Measurements from ENCODE around the gene FOXO3.
"Not testable (repeated sequence)": the region's sequence is repeated elsewhere in the genome, so short reads cannot be mapped to it uniquely, and the experiment has no call there.

FOXO3 gene

GRCh38 chr6:108654465-108655106, 93.9 kb downstream of the FOXO3 start:
- peak overlapping the region; percentile 11 for H3K4me3 ChIP-seq (ENCODE audit: low read length)
- no peak overlapping the region for H3K9ac ChIP-seq (ENCODE audit: low read length)
- no peaks in the 10 kb centered on the region for H3K27me3 ChIP-seq (ENCODE audit: control insufficient read depth, insufficient read depth, low read length)
- peaks cover 51% of the 10 kb centered on the region for H3K4me1 ChIP-seq (ENCODE audit: control insufficient read depth, insufficient read depth, low read length)
- peak overlapping the region; percentile 62 for H3K27ac ChIP-seq (ENCODE audit: low read depth, low read length)
- H3K36me3 ChIP-seq (ENCODE audit: control insufficient read depth, insufficient read depth, low read length) = no peaks in the 10 kb centered on the region

DNA sequence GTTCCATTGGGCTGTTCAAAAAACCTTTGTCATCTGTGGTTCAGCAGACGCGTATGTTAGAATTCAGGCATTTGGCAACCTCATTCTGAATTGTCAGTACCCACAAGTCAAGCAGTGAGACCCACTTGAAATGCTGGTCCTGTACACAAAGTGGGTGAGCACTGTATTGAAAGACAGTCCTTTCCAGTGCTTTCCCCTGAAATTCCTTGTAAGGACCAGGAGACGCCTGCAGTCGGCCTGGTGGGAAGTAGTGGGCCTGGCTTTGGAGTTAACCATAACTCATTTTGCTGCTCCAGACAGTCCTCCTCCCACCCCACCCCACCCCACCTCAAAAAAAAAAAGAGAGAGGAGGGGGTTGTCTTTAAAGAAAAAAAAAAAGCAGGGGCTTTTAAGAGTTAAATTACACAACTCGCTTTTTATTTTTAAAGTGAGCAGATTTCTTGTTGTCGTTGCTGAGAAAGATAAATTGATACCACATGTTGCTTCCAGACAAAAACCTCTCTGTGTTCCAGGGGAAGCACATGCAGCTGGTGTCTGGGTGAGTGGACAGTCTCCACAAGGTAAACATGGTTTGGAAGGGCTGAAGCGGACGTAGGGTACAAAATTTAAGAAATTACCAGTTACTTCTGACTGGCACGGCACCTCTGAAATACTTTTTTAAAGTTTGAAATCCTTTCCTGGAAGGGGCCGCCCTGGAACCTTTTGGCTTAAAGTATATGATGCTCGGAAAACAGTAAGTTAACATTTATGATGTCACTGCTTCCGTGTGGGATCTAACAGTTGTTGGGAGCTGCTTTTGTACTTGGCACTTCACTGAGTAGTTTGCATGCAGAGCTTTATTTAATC, 95.3 kb downstream of the FOXO3 start:
- no peaks in the 10 kb centered on the region for H3K27me3 ChIP-seq (ENCODE audit: control insufficient read depth, insufficient read depth, low read length)
- H3K27ac ChIP-seq (ENCODE audit: low read depth, low read length) = peak overlapping the region; percentile 48
- H3K4me1 ChIP-seq (ENCODE audit: control insufficient read depth, insufficient read depth, low read length) = peaks cover 45% of the 10 kb centered on the region
- H3K9ac ChIP-seq (ENCODE audit: low read length) = no peak overlapping the region
- H3K36me3 ChIP-seq (ENCODE audit: control insufficient read depth, insufficient read depth, low read length) = no peaks in the 10 kb centered on the region
- no peak overlapping the region for H3K4me3 ChIP-seq (ENCODE audit: low read length)

DNA sequence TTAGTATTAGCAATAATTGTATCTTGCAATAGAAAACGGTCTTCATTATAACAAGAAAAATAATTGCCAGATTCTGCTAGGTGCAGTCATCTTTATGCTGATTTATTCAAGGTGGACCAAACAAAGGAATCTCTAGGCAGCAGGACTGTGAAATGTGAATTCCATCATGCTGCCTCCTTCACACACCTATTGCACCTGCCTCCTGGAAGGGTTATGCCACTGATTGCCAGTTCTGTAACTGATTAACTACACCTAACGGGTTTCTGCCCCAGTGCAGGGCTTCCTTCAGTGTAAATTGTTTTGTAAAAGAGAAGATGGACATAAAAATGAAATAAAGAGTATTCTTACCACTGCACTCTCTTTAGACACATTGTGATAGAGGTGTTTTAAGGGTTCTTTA, 96.1 kb downstream of the FOXO3 start:
- Histone ChIP-seq H3K4me3 (ENCODE audit: low read length) (no peak overlapping the region), H3K36me3 (ENCODE audit: control insufficient read depth, insufficient read depth, low read length) (no peaks in the 10 kb centered on the region), H3K27me3 (ENCODE audit: control insufficient read depth, insufficient read depth, low read length) (no peaks in the 10 kb centered on the region), H3K4me1 (ENCODE audit: control insufficient read depth, insufficient read depth, low read length) (peaks cover 37% of the 10 kb centered on the region), H3K27ac (ENCODE audit: low read depth, low read length) (peak overlapping the region; percentile 48), H3K9ac (ENCODE audit: low read length) (no peak overlapping the region)

GRCh38 chr6:108658174-108658573, 97.5 kb downstream of the FOXO3 start:
- H3K27me3 ChIP-seq (ENCODE audit: control insufficient read depth, insufficient read depth, low read length) = no peaks in the 10 kb centered on the region

DNA sequence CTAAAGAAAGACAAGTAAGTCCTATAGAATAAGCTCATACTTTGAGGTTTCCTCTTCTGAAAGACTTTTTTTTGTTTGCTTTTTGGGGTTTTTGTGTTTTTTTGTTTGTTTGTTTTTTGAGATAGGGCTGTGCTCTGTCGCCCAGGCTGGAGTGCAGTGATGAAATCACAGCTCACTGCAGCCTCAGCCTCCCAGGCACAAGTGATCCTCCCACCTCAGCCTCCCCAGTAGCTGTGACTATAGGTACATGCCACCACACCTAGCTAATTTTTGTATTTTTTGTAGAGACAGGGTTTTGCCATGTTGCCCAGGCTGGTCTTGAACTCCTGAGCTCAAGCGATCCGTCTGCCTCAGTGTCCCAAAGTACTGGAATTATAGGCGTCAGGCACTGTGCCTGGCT, 98.1 kb downstream of the FOXO3 start:
- peaks cover 24% of the 10 kb centered on the region for H3K4me1 ChIP-seq (ENCODE audit: control insufficient read depth, insufficient read depth, low read length)
- not testable (repeated sequence) for H3K9ac ChIP-seq (ENCODE audit: low read length); H3K36me3 ChIP-seq (ENCODE audit: control insufficient read depth, insufficient read depth, low read length); H3K27ac ChIP-seq (ENCODE audit: low read depth, low read length); H3K4me3 ChIP-seq (ENCODE audit: low read length); H3K27me3 ChIP-seq (ENCODE audit: control insufficient read depth, insufficient read depth, low read length)

More at GRCh38 chr6:108658174-108658573, 97.5 kb downstream of the FOXO3 start:
- Histone ChIP-seq H3K9ac (ENCODE audit: low read length) (no peak overlapping the region), H3K4me1 (ENCODE audit: control insufficient read depth, insufficient read depth, low read length) (peaks cover 30% of the 10 kb centered on the region), H3K27ac (ENCODE audit: low read depth, low read length) (no peak overlapping the region), H3K4me3 (ENCODE audit: low read length) (no peak overlapping the region), H3K36me3 (ENCODE audit: control insufficient read depth, insufficient read depth, low read length) (no peaks in the 10 kb centered on the region)

GRCh38 chr6:108660251-108660650, 99.5 kb downstream of the FOXO3 start:
- Histone ChIP-seq H3K36me3 (ENCODE audit: control insufficient read depth, insufficient read depth, low read length) (peaks cover 4% of the 10 kb centered on the region), H3K9ac (ENCODE audit: low read length) (no peak overlapping the region), H3K27me3 (ENCODE audit: control insufficient read depth, insufficient read depth, low read length) (no peaks in the 10 kb centered on the region), H3K4me3 (ENCODE audit: low read length) (no peak overlapping the region), H3K4me1 (ENCODE audit: control insufficient read depth, insufficient read depth, low read length) (peaks cover 16% of the 10 kb centered on the region), H3K27ac (ENCODE audit: low read depth, low read length) (no peak overlapping the region)

DNA sequence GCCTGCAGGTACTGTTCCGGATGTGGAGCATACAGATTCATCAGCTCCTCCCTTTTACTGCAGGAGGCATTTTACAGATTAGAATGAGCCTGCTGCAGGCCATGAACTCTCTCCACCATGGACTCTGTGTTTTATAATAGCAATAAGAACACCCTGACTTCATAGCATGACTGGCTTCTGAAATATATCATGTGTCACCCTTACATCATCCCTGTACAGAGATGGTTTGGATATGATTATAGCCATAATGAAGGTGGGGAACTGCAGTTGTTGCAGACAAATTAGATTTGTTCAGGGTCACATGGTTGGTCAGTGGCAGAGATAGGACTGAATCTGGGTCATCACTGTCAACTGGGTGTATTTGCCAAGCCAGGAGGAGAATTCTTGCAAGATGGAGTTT, 100.7 kb downstream of the FOXO3 start:
- Histone ChIP-seq H3K36me3 (ENCODE audit: control insufficient read depth, insufficient read depth, low read length) (peaks cover 4% of the 10 kb centered on the region), H3K4me3 (ENCODE audit: low read length) (no peak overlapping the region), H3K27me3 (ENCODE audit: control insufficient read depth, insufficient read depth, low read length) (no peaks in the 10 kb centered on the region), H3K4me1 (ENCODE audit: control insufficient read depth, insufficient read depth, low read length) (peaks cover 7% of the 10 kb centered on the region), H3K9ac (ENCODE audit: low read length) (no peak overlapping the region), H3K27ac (ENCODE audit: low read depth, low read length) (no peak overlapping the region)

DNA sequence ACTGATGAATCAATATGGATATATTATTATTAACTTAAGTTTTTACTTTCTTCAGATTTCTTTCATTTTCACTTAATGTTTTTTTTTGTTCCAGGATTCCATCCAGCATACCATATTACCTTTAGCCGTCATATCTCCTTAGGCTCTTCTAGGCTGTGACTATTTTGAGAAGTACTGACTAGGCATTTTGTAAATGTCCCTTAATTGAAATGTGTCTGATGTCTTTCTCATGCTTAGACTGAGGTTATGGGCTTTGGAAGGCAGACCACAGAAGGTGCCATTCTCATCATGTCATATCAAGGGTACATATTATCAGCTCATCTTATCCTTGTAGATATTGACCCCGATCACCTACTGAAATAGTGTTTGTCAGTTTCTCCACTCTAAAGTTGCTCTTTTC, 101.3 kb downstream of the FOXO3 start:
- peaks cover 5% of the 10 kb centered on the region for H3K4me1 ChIP-seq (ENCODE audit: control insufficient read depth, insufficient read depth, low read length)
- no peak overlapping the region for H3K9ac ChIP-seq (ENCODE audit: low read length)
- H3K27me3 ChIP-seq (ENCODE audit: control insufficient read depth, insufficient read depth, low read length) = no peaks in the 10 kb centered on the region
- no peak overlapping the region for H3K27ac ChIP-seq (ENCODE audit: low read depth, low read length)
- no peak overlapping the region for H3K4me3 ChIP-seq (ENCODE audit: low read length)
- peaks cover 4% of the 10 kb centered on the region for H3K36me3 ChIP-seq (ENCODE audit: control insufficient read depth, insufficient read depth, low read length)

DNA sequence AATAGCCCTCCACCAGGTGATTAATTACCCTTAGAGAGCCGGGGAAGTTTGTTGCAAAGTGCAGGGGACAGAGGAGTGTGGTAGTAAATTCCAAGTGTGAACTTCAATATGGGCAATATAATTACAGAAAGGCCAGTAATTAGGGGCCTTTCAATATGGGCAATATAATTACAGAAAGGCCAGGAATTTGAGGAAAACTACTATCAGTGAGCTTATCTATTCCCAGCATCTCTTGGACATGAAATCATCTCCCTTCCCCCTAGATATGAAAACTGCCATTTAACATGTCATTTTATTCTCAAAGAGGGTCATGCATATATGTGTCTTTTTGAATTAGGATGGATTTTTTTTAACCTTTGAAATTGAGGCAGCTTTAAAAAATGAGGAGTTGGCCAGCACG, 102.0 kb downstream of the FOXO3 start:
- peaks cover 4% of the 10 kb centered on the region for H3K36me3 ChIP-seq (ENCODE audit: control insufficient read depth, insufficient read depth, low read length)
- no peak overlapping the region for H3K9ac ChIP-seq (ENCODE audit: low read length)
- no peak overlapping the region for H3K27ac ChIP-seq (ENCODE audit: low read depth, low read length)
- H3K4me3 ChIP-seq (ENCODE audit: low read length) = no peak overlapping the region
- peaks cover 6% of the 10 kb centered on the region for H3K4me1 ChIP-seq (ENCODE audit: control insufficient read depth, insufficient read depth, low read length)
- H3K27me3 ChIP-seq (ENCODE audit: control insufficient read depth, insufficient read depth, low read length) = no peaks in the 10 kb centered on the region

- H3K4me3 ChIP-seq (ENCODE audit: low read length); H3K27ac ChIP-seq (ENCODE audit: low read depth, low read length); H3K27me3 ChIP-seq (ENCODE audit: control insufficient read depth, insufficient read depth, low read length); H3K36me3 ChIP-seq (ENCODE audit: control insufficient read depth, insufficient read depth, low read length); H3K9ac ChIP-seq (ENCODE audit: low read length): not testable (repeated sequence)
- H3K4me1 ChIP-seq (ENCODE audit: control insufficient read depth, insufficient read depth, low read length) = peaks cover 12% of the 10 kb centered on the region
These were observed 102.9 kb downstream of the FOXO3 start for GRCh38 chr6:108663494-108664064.

DNA sequence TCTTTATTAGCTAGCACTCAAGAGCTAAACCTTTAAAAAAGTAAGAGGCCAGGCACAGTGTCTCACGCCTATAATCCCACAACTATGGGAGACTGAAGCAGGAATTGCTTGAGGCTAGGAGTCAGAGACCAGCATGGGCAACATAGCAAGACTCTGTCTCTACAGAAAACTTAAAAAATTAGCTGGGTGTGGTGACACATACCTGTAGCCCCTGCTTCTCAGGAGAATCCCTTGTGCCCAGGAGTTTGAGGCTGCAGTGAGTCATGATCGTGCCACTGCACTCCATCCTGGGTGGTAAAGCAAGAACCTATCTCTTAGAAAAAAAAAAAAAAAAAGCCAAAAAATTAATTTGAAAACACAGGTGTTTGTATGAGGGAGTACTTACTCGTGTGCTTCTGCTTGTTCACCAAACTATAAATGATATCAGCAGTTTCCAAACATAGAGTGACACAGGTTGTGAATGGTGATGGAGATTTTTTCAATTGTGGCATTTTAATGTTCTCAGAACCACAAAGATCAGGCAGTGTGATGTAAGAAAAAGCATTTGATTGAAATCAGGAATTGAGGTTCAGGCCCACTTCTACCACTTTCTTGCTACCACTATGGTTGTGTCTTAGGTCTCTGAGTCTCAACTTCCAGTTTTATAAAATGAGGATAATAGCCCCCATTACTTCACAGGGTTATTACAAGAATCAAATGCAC, 104.9 kb downstream of the FOXO3 start:
- Histone ChIP-seq H3K36me3 (ENCODE audit: control insufficient read depth, insufficient read depth, low read length) (peaks cover 7% of the 10 kb centered on the region), H3K4me3 (ENCODE audit: low read length) (no peak overlapping the region), H3K9ac (ENCODE audit: low read length) (no peak overlapping the region), H3K27ac (ENCODE audit: low read depth, low read length) (no peak overlapping the region), H3K4me1 (ENCODE audit: control insufficient read depth, insufficient read depth, low read length) (peaks cover 19% of the 10 kb centered on the region), H3K27me3 (ENCODE audit: control insufficient read depth, insufficient read depth, low read length) (no peaks in the 10 kb centered on the region)

DNA sequence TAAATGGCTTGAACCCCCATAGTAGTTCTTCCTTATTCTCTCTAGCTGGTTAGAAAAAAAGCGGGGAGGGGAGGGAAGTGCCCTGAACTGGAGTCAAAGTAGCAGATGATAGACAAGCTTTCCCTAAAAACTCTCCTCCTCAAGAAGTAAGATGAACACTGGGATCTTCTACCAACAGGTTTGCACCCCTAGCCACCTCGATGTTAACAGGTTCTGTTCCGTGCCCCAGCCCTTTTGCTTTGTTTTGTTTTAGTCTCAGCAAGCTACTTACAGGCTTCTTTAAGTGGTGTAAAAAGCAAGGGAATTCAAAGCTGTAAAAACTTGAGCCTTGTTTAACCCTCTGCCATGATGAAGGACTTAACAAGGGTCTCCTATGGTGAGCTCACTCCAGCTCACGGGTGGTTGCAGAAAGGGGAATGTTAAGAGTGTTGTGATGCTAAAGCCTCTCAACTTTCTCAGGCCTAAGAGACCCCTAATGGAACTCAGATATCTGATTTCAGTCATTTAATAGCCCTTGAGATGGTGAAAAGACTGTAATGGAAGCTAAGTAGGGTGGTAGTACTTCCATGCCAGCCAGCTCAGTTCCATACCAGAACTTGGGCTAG, 106.0 kb downstream of the FOXO3 start:
- Histone ChIP-seq H3K36me3 (ENCODE audit: control insufficient read depth, insufficient read depth, low read length) (peaks cover 7% of the 10 kb centered on the region), H3K9ac (ENCODE audit: low read length) (no peak overlapping the region), H3K4me3 (ENCODE audit: low read length) (no peak overlapping the region), H3K27ac (ENCODE audit: low read depth, low read length) (no peak overlapping the region), H3K27me3 (ENCODE audit: control insufficient read depth, insufficient read depth, low read length) (no peaks in the 10 kb centered on the region), H3K4me1 (ENCODE audit: control insufficient read depth, insufficient read depth, low read length) (peaks cover 26% of the 10 kb centered on the region)

Measured in rectal smooth muscle tissue (tissue), 1 donor.